ENCODE measurements around the gene SHISA8.

- TF ChIP-seq POLR2AphosphoS5 (IDR thresholded peaks at IDR 0.05; ENCODE audit: low read depth, low read length) (no peak), SIN3A (IDR thresholded peaks at IDR 0.05; ENCODE audit: borderline replicate concordance, insufficient read depth, low read length) (no peak), REST (IDR thresholded peaks at IDR 0.05; ENCODE audit: insufficient read depth in 1 of 2, low read depth in 2 of 2, low read length in 2 of 2) (no peak), TAF1 (IDR thresholded peaks at IDR 0.05; ENCODE audit: borderline replicate concordance, insufficient read depth, low read length) (no peak)
Observed at GRCh38 chr22:41870786-41871185, 44.1 kb downstream of the SHISA8 start.

Data from PFSK-1 (cell line).